Epithelial cell of prostate (primary cell): ENCODE results near the gene GNAO1.

Experiments
- DNase-seq: peaks from one replicate; pipeline ENCODE4 v3.0.0-alpha.2; 2011; ENCODE audit warnings: low read depth, low spot score
- H3K27ac ChIP-seq: fragments of 450-650 bp; 2 replicates; pipeline ENCODE4 v1.5.1; 2017; ENCODE audit warnings: mild to moderate bottlenecking

GNAO1 gene

DNA sequence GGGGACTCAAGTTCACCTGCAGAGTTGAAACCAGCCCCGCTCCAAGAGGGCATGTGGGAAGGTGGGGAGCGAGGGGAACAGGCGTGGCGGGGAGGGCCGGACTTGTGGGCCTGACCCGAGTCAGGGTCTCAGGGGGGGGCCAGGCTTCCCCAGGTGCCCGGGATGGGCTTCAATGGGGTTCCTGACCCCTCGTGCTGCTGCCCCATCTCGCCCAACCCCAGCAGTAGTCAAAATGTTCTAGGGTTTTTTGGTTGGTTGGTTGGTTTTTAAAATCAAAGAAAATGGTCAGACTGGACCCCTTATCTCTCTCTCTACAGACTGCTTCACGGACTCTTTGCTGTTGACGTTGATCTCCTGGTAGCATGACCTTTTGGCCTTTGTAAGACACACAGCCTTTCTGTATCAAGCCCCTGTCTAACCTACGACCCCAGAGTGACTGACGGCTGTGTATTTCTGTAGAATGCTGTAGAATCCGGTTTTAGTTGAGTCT is 164.5 kb downstream of the GNAO1 start:
- no peak overlapping the region for H3K27ac ChIP-seq
- no peak for DNase-seq

DNA sequence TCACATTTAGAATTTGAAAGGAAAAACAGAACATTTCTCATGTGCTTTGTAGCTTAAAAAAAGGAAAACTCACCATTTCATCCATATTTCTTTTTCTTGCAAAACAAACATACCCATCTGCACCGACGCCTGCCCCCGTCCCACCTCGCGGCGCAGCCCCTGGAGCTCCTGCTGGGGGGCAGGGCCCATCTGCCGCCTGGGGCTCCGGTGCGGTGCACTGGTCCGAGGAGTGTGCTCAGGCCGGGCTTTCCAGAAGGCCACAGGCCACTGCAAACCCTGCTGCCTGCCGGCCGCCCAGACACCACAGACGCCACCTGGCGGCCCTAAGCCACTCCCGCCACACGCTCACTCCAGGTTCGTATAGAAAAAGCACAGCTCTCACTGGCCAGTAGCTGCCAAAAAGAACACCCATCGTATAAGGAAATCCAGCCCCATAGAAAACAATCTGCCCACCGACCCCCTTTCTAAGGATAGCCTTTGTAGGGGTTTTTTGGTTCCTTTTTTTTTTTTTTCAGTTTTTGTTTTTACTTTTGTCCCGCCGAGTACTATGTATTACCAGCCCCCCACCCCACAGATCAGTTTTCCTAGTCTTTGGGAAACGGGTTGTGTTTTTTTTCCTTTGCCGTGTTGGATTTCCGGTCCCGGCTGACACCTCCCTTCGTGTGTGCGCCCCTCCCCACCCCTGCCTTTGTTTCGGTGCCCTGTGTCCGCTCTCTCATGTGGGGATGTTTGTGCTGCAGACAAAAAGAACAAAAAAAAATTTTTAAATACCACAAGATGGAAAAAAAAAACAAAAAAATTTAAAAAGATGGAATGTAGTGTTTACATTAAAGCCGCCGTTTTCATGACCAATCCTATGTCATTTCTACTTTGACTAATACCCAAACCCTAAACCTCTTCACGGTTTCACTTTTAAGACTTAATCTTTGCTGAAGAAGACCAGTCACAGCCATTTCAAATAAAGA is 165.3 kb downstream of the GNAO1 start:
- no peak for DNase-seq
- H3K27ac ChIP-seq = peak overlapping the region; percentile 41

DNA sequence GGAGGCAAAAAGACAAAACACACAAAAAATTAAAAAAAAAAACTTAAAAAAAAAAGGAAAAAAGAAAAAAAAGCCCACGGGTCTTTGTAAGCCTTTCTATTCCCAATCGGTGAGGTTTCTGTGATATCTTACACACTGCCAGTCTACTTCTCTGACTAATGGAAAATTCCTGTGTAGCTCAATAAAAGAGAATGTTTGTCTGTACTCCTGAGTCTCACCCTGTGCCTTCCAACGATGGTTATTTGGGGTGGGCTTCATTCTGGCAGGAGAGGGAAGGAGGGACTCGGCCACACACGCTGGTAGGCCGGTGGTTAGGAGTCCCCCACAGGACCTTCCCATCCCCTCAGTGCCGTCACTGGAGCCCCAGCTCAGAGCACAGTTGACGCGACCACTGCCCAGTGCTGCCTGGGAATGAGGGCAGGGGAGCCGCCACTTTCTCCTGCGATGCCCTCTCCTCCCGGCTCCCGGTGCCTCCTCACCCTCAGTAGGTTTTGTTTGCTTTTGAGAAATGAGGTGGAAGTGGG is 166.0 kb downstream of the GNAO1 start:
- DNase-seq = no peak
- peak overlapping the region; percentile 41 for H3K27ac ChIP-seq

DNA sequence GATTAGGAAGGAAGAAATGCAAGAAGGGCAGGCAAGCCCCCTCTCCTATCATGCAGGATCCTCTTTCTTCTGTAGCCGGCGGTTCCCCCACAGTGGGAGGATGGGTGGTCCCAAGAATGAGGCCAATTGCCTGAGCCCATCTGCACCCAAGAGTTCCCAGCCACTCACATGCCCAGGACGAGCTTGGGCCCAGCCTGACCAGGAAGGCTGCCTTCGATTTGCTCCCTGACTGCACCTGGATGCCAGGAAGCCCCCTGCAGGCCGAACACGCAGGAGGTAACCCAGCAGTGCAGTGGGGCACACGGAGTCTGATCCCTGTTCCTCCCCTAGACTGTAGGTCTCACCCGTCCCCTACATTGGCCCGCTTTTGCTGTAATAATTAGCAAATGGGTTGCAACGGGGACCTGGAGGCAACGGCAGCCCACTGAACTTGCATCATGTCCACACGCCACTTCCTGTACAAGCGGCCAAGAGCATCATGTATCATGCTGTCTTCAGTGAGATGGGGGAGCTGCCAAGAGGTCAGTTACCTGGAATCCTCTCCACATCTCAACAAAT is 166.6 kb downstream of the GNAO1 start:
- no peak for DNase-seq
- H3K27ac ChIP-seq = no peak overlapping the region

DNA sequence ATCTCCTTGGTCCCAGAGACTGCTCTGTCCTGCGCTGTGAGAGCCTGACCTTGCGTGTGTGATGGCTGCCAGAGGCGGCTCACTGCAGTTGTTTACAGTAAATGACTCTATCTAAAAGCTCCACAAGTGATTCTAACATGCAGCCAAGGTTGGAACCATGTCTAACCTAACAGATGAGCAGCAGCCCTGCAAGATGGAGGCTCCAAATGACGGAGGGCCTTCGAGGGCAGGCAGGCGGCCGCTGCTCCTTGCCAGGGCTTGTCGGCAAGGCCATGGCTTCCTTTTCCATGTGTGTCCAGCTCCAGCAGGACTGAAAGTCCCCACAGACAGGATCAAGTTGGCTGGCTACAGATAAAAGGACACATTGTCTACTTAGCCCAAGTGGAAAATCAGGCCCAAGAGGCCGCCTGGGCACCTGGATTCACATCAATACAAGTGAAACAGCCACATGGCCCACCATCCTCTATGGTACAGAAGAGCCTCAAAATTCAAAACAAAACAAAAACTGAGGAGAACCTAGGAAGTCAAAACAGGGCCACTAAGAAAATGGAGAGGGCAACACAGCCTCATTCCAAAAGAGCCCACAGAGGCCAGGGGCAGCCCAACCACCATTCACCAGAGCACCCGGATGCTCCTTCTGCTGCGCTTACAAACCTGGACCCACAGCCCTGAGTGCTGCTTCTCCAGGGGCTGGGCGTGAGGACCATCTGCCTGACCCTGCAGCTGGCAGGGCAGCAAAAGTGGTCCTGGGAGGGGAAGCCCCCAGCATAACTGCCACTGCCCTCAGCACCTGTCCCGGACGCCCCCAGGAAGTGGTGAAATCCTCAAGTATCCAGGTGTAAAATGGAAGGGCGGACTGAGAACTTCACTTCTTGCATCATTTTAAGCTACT is 169.1 kb downstream of the GNAO1 start:
- no peak for DNase-seq
- H3K27ac ChIP-seq = no peak overlapping the region

DNA sequence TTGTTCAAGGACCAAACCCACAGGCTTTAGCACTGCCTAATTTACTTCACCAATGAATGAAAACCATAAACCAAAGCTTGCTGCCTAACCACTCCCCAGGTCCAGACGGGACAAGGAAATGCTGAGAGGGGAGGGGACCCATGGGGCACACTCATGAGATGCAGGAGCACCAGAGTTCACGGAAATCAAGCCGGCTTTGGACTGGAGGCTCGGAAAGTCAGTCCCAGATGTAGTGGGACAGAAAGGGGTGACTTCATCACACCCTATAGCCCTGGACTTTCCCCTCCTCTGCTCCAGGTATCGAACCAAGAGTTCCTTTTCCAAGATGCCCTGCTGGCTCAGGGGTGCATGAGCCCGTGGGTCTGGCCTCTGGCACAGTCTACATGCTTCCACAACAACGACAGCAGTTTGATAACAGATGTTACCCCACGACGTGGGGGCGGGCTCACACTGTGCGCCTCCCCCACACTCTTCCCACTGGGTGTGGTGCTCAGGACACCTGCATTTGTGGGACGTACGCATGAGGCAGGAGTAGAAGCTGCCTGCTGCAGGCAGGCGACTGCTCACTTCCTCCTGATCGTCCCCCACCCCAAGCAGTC is 170.9 kb downstream of the GNAO1 start:
- DNase-seq = no peak
- H3K27ac ChIP-seq = no peak overlapping the region

DNA sequence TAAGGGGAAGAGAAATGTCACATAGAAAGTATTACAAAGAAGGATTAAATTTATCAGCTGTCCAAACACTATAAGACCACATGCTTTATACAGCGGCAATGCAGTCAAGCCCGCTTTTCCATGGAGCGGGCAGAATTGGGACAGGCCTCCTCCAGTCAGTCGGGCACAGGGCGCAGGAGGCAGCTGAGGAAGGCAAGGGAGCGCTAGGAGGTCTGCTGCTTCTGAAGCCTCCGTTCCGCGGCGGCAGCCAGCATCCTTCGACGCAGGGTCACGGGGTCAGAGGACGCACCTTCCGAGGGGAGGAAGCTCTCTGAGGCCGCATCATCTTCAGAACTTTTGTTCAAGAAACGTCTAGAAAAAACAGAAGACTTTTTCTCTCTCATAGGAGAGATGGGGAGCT is 171.4 kb downstream of the GNAO1 start:
- no peak overlapping the region for H3K27ac ChIP-seq
- no peak for DNase-seq

DNA sequence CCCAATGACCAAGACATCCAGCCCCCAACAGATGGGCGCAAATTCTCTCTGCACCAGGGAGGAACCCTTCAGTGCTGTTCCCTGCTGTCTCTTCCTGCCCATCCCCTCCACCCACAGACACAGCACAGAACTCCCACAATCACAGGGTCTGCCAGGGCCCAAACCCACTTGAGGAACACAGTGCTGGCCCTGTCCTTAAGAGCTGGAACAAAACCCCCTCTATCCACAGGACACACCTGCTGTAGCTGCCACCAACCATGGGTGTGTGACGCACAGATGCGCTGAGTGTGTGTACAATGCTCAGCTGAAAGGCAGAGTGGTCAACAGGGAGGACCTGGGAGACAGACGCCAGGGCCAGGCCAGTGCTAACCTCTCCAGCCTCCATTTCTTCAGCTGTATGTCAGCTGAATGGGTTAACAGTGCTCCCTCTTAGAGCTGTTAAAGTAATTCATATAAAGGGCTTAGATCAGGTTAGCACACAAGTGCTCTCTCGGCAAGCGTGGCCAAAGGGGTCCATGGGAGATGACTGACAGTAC is 172.0 kb downstream of the GNAO1 start:
- DNase-seq = no peak
- no peak overlapping the region for H3K27ac ChIP-seq

DNA sequence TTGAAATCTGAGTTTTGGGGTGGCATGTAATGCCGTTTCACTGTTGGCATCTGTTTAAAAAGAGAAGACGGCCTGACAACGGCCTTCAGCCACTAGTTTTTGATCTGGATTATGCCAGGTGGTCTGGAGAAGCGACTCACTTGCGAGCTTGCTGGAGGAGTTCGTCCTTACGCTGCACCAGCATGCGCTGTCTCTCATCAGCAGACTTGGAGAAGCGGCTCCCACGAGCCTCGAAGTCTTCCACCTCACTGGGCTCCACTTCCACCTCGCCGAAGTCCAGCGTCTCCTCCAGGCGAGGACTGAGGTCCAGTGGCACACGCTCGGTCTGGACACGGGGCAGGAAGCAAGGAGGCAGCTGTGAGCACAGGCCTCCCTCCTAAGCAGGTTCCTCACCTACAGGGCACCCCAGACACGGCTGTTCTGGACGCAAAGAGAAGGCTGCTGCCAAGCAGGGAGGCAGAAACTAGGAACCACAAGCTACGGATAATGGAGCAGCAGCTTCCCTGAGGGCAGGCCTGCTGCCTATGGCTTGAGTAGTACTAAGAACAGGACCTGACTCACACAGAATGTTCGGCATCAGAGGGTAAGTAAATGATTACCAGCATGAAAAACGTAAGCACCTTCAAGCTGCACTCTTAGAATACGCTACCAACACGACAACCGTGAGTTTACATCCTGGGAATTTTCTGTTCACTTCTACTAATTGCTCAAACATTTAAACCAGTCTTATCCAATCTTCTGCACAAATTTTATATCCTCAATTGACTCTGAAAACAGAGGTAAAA is 172.7 kb downstream of the GNAO1 start:
- no peak for DNase-seq
- no peak overlapping the region for H3K27ac ChIP-seq

DNA sequence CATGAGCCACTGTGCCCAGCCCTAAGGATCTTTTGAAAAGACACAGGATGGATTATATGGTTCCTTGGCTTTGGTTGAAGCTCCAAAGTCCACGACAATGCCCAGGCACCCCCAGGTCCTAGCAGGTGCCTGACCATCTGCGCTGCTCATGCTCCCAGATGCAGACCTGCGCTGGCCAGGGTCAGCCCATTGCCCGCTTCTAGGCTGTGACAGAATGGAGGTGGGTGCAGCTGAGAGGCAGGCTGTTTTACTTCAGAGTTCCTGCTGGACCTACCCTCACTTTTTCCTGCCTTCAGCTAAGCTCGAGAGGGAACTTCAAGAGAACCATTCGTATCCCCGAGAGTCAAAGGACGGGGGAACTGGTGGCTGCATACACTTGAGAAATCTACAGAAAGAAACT is 173.6 kb downstream of the GNAO1 start:
- H3K27ac ChIP-seq = no peak overlapping the region
- no peak for DNase-seq

DNA sequence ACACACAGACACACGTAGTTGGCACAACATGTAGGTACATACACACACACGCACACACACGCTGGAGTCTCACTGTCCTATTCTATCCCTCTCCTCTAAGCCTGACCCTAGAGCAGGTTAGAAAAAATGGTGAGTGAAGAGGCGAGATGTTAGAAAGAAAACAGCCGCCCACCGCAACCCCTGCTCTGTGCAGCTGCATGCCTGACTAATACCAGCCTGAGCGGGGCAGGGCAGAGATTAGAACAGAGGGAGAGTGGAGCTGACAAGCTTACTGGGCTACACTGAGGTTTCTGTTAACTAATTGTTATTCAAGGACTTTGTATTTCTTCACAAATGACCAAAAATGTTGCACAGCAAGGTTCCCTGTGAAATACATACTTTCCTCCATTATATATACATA is 174.3 kb downstream of the GNAO1 start:
- no peak overlapping the region for H3K27ac ChIP-seq
- no peak for DNase-seq

DNA sequence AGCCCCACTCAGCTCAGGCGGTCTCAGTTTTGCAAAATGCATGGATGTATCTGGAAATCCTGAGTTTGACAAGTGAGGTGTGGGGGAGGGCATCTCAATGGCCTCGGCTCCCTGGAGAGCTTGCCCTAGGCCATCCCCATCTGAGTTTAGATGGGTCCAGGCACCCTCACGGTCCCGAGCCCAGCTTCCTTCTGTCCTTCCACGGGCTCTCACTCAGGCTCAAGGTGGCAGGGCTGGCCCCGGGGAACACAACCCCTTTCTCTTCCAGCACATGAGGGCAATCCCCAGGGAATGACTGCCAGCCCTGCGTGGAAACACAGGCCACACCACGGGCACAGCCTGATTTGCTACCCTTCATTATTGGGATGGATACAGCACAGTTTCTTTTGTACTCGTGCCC is 175.7 kb downstream of the GNAO1 start:
- no peak for DNase-seq
- H3K27ac ChIP-seq = no peak overlapping the region

DNA sequence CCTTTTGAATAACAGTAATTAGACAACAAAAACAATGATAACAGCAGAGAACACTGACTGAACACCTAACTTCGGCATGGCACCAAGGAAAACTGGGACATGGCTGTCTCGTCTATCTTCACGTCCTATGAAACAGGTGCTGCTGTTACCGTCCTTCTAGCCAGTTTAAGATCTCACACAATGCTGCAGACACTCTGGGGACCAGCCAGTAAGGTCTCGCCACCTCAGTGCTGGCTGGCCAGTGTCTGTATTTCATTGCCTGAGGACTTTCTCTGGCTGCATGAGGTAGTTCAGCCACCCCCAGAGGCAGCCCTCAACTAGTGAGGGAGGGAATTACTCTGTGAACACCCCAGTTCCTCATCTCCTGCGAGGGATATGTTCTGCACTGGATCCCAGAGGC is 176.5 kb downstream of the GNAO1 start:
- DNase-seq = no peak
- no peak overlapping the region for H3K27ac ChIP-seq

DNA sequence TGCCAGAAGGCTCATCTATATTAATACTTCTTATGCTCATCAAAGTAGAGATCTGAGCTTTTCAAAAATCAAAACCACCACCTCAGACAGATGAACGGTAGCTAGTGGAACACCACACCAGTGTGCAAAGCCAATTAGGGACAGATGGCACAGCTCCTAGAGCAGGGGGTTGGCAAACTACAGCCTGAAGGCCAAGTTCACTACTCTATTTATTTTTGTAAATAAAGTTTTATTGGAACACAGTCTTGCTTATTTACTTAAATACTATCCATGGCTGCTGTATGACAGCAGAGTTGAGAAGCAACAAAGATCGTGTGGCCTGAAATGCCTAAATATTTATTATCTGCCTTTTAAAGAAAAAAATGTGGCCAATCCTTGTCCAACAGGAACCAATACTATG is 177.3 kb downstream of the GNAO1 start:
- H3K27ac ChIP-seq = no peak overlapping the region
- DNase-seq = no peak

DNA sequence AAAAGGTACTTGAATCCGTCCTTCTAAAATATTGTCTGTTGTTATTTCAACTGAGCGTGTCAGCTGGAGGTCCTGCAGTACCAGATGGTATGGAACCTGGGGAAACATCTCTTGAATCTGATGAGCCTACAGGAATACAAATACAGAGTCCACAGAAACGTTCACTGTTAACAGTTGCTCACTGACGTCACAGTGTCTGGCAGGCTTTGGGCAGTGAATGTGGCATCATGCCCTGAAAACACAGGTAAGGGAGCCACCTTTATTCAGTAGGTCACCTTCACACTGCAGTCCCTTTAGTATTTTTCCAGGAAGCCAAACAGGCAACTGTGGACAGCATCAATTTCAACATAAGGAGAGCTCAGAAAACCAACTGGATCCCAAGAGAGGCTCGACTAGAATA is 177.9 kb downstream of the GNAO1 start:
- no peak overlapping the region for H3K27ac ChIP-seq
- DNase-seq = no peak

DNA sequence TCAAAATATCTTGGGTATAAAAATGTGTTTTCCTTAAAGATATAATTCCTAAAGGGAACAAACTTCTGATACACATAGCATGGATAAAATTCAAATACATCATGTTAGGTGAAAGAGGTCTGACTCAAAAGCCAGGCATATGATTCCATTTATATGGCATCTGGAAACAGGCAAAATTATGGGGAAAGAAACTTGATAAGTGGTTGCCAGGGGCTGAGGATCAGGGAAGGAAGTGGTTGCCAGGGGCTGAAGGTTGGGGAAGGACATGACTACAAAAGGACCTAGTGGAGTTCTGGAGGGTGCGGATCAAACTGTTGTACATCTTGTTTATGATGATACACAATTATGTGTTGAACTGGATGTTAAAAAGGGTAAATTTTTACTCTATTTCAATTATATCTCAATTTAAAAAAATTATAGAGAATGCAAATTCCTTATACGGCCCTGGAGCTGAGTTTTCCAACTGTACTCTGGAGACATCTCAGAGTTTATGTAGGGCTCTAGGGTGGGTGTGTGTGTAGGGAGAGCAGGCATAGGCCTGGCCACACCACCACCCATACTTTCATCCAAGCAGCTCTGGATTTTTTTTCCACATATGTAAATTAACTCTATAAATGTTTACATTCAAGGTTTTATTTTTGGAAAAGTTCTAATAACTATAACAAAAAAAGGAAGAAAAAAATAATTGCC is 179.0 kb downstream of the GNAO1 start:
- no peak for DNase-seq
- H3K27ac ChIP-seq = no peak overlapping the region

DNA sequence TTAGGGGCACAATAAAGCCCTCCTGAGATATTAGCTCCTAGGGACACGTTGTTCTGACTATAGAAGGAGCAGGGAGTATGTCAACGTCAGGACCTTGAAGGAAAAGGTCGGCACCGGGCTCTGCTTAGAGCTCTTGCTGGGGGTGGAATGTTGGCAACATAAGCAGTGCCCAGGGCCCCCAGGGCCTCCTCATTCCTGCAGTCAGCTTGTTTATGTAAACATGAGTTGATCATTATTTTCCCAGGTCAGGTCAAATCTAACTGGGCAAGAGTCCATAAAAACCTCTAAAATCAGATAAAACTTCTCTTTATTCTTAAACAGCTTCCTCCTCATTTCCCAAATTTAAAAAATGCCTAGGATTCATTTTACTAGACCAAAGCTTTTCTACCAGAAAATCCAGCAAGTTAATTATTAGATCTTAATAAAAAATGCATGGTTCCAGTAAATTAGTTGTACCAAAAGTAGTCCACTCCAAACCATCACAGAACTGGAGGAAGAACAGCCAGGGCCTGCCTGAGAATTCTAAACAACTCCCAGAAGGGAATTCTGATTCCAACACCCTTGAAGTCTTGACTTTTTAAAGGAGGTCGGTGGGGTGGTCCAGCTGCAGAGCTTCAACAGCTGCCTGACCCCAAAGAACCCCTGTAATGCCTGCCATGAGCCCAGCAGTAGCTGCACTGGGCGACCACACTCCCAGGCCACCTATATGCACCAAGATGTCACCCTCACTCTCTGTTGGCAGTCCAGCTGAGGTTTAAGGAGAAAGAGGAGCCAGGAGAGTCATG is 179.8 kb downstream of the GNAO1 start:
- DNase-seq = no peak
- H3K27ac ChIP-seq = no peak overlapping the region

DNA sequence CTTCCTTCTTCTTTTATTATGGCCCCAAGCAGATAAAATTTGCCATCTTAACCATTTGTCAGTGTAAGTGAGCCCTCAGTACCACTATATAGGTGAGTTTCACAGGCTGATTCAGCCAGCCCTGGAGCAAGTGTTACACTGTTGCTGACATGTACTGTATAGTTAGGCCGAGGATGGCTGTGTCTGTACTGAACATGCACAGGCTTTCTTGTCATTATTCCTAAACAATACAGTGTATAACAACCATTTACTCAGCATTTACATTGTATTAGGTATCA is 180.3 kb downstream of the GNAO1 start:
- DNase-seq = no peak
- no peak overlapping the region for H3K27ac ChIP-seq
